ENCODE results near the gene CD274. TPM values are rescaled to one million over a fixed set of nuclear protein-coding genes. Genes with fewer than 3 reads are reported as not detected.

Gene CD274
- total and polyA plus RNA-seq, 2 experiments from 2014 or later: not detected

DNA sequence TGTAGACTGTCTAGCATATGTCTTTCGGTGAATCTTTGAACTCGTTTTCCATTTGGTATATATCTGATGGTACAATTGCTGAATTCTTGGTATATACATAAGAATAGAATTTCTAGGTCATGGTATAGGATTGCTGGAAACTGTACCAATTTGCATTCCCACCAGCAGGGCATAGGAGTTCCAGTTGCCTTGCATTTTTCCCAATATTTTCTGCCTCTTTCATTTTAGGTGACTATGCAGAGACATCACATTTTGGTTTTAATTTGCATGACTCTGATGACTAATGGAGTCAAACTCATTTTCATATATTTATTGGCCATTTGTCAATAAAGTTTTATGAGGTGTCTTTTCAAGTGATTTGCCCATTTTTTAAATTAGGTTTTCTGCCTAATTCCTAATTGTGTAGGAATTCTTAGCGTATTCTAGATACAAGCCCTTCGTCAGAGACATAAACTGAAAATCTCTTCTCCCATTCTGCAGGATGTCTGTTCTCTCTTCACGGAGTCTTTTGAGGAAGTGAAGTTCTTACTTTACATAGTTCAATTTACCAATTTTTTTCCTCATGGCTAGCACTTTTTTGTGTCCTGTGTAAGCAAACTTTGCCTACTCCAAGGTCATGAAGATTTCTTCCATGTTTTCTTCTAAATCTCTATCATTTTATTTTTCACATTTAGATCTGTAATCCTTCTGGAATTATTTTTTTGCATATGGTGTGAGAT lies 31.1 kb downstream of the CD274 start:
- H3K36me3 Mint-ChIP-seq (ENCODE audit: low read depth): peaks cover 2% of the 10 kb centered on the region; the same call in 1 of the 3 replicates
- Histone ChIP-seq H3K4me3 (no peak overlapping the region), H3K4me2 (no peak overlapping the region), H2AFZ (no peak overlapping the region), H3K27me3 (ENCODE audit: insufficient read depth) (no peaks in the 10 kb centered on the region), H3F3A (replicated peaks; ENCODE audit: low read depth) (no peaks in the 10 kb centered on the region), H3K4me1 (ENCODE audit: insufficient read depth) (peaks cover 4% of the 10 kb centered on the region; the same call in 1 of the 2 replicates), H3K9me2 (ENCODE audit: insufficient read depth) (0 out of 2 replicates have a peak, but pooled peaks cover 3% of the 10 kb centered on the region), H3K36me3 (ENCODE audit: insufficient read depth) (0 out of 2 replicates have a peak, but pooled peaks cover 6% of the 10 kb centered on the region), H3K79me2 (replicated peaks; ENCODE audit: insufficient read depth) (no peaks in the 10 kb centered on the region), H3K27ac (ENCODE audit: low read depth) (no peak overlapping the region), H4K20me1 (replicated peaks; ENCODE audit: insufficient read depth) (no peaks in the 10 kb centered on the region)
- peaks cover 11% of the 10 kb centered on the region; the same call in 2 of the 3 replicates for H3K4me1 Mint-ChIP-seq
- no peaks in the 10 kb centered on the region for H3K27me3 Mint-ChIP-seq (ENCODE audit: insufficient read depth, low read depth, poor library complexity)
- H3K9me3 Mint-ChIP-seq: peaks cover 20% of the 10 kb centered on the region
- no peak overlapping the region for H3K27ac Mint-ChIP-seq
- no peak overlapping the region for H3K4me3 Mint-ChIP-seq
- ATAC-seq (no peak), DNase-seq (ENCODE audit: low spot score) (no peak)
- TF ChIP-seq POLR2AphosphoS5 (IDR thresholded peaks at IDR 0.05; ENCODE audit: low read depth) (no peak), STAT1 (IDR thresholded peaks at IDR 0.05; ENCODE audit: unreplicated experiment) (no peak), CREB1 (CRISPR knock-in tag; IDR thresholded peaks at IDR 0.05; ENCODE audit: low read depth) (no peak), REST (IDR thresholded peaks at IDR 0.05; ENCODE audit: unreplicated experiment) (no peak), ZNF114 (CRISPR knock-in tag; IDR thresholded peaks at IDR 0.05) (no peak), EZH2phosphoT487 (IDR thresholded peaks at IDR 0.05; ENCODE audit: unreplicated experiment) (no peak)

DNA sequence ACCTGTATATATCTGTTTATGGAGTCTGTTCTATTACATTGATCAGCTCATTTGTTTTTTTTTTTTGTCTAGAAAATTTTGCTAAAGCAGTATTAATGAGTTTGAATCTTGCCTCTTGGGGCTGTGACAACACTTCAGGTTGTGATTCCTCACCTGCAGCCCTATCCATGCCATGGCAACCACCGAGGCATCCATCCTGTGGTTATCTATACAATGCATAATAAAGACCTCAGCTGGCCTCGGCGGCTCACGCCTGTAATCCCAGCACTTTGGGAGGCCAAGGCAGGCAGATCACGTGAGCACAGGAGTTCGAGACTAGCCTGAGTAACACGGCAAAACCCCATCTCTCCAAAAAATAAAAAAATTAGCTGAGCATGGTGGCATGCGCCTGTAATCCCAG lies 31.9 kb downstream of the CD274 start:
- no peak overlapping the region for H3K4me3 Mint-ChIP-seq
- no peak overlapping the region for H3K4me2 ChIP-seq
- peak; percentile 88 for ATAC-seq
- TF ChIP-seq CTCF (conservative IDR thresholded peaks at IDR 0.05; ENCODE audit: low read depth in 2 of 2) (no peak), POLR2AphosphoS5 (IDR thresholded peaks at IDR 0.05; ENCODE audit: low read depth) (no peak), NANOG (IDR thresholded peaks at IDR 0.05; ENCODE audit: borderline replicate concordance) (no peak), EZH2phosphoT487 (IDR thresholded peaks at IDR 0.05; ENCODE audit: unreplicated experiment) (no peak), STAT1 (IDR thresholded peaks at IDR 0.05; ENCODE audit: unreplicated experiment) (no peak), JUNB (IDR thresholded peaks at IDR 0.05; ENCODE audit: unreplicated experiment) (no peak)
- TF ChIP-seq, protein P1, sequence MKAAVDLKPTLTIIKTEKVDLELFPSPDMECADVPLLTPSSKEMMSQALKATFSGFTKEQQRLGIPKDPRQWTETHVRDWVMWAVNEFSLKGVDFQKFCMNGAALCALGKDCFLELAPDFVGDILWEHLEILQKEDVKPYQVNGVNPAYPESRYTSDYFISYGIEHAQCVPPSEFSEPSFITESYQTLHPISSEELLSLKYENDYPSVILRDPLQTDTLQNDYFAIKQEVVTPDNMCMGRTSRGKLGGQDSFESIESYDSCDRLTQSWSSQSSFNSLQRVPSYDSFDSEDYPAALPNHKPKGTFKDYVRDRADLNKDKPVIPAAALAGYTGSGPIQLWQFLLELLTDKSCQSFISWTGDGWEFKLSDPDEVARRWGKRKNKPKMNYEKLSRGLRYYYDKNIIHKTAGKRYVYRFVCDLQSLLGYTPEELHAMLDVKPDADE (IDR thresholded peaks at IDR 0.05): no peak

More for the DNA sequence above, 31.9 kb downstream of the CD274 start:
- no peaks in the 10 kb centered on the region for H4K20me1 ChIP-seq (replicated peaks; ENCODE audit: insufficient read depth)
- H2AFZ ChIP-seq: no peak overlapping the region
- peak; percentile 22 for DNase-seq (ENCODE audit: low spot score)
- H3K27ac Mint-ChIP-seq: no peak overlapping the region
- 0 out of 2 replicates have a peak, but pooled peaks cover 3% of the 10 kb centered on the region for H3K9me2 ChIP-seq (ENCODE audit: insufficient read depth)
- 0 out of 2 replicates have a peak, but pooled peaks cover 6% of the 10 kb centered on the region for H3K36me3 ChIP-seq (ENCODE audit: insufficient read depth)
- H3K79me2 ChIP-seq (replicated peaks; ENCODE audit: insufficient read depth): no peaks in the 10 kb centered on the region
- H3K36me3 Mint-ChIP-seq (ENCODE audit: low read depth): peaks cover 2% of the 10 kb centered on the region; the same call in 1 of the 3 replicates
- H3K9me3 Mint-ChIP-seq: peaks cover 15% of the 10 kb centered on the region
- H3K4me1 ChIP-seq (ENCODE audit: insufficient read depth): peaks cover 4% of the 10 kb centered on the region; the same call in 1 of the 2 replicates
- no peaks in the 10 kb centered on the region for H3F3A ChIP-seq (replicated peaks; ENCODE audit: low read depth)
- H3K4me1 Mint-ChIP-seq: peaks cover 11% of the 10 kb centered on the region; the same call in 2 of the 3 replicates
- no peaks in the 10 kb centered on the region for H3K27me3 Mint-ChIP-seq (ENCODE audit: insufficient read depth, low read depth, poor library complexity)
- no peaks in the 10 kb centered on the region for H3K27me3 ChIP-seq (ENCODE audit: insufficient read depth)
- no peak overlapping the region for H3K4me3 ChIP-seq
- H3K27ac ChIP-seq (ENCODE audit: low read depth): no peak overlapping the region
